GM12878 (cell line): Measurements from ENCODE around the gene FBXL14. TPM values are rescaled to one million over a fixed set of nuclear protein-coding genes. Genes with fewer than 3 reads are reported as not detected.

Source experiments
- ATAC-seq: fragments of 200-7000 bp; cut with Tn5 transposase; 3 replicates; pipeline ENCODE4 v1.9.1; 2020; ENCODE audit warnings: mild to moderate bottlenecking, moderate library complexity
- BruUV-seq: library from RNA; stranded (reverse); fragments of 400-500 nt; replicated peaks from 2 replicates; lab custom pipeline; 2021; lab: Mats Ljungman, UMichigan
- CTCF ChIA-PET: fragments of 300-600 bp; sonication (Branson Sonifier 250); formaldehyde crosslinking; extraction: SDS; loops from one replicate; lab custom pipeline; 2021; ENCODE audit warnings: inconsistent platforms; lab: Yijun Ruan, JAX
- POLR2A ChIA-PET: fragments of 350-600 bp; formaldehyde crosslinking; extraction: SDS; loops from one replicate; lab custom pipeline; 2021; ENCODE audit warnings: inconsistent platforms; lab: Charles Lee
- RAD21 ChIA-PET: fragments of 300-600 bp; sonication (Branson Sonifier 250); formaldehyde crosslinking; loops from one replicate; lab custom pipeline; 2023; ENCODE audit warnings: antibody characterized with exemption; ENCODE audit not compliant: unreplicated experiment; lab: Charles Lee
- SMC1A ChIA-PET: fragments of 300-600 bp; sonication (Branson Sonifier 250); formaldehyde crosslinking; loops from one replicate; lab custom pipeline; 2023; ENCODE audit not compliant: unreplicated experiment, uncharacterized antibody; lab: Charles Lee
- DNase-seq: peaks from one replicate; pipeline ENCODE4 v3.0.0-alpha.2; 2011; ENCODE audit warnings: low read depth, low spot score
- FAIRE-seq: peaks from 3 replicates; lab custom pipeline; 2011; peaks lifted over from hg19 to GRCh38; lab: Jason Lieb, UNC
- H2AFZ ChIP-seq: 2 replicates; pipeline ENCODE4 v1.6.0; 2011; ENCODE audit warnings: low read depth, low read length, control low read depth; ENCODE audit not compliant: control insufficient read depth
- H3K27ac ChIP-seq: 2 replicates; pipeline ENCODE4 v1.5.1; 2011; ENCODE audit warnings: control low read depth; ENCODE audit not compliant: control insufficient read depth, insufficient read depth
- H3K27me3 ChIP-seq, 2 experiments: replicated peaks in 1 of 2; 2 replicates each; pipeline versions ENCODE4 v1.6.0 to v1.6.1; 2011; ENCODE audit warnings: low read length in 1 of 2; ENCODE audit not compliant: control insufficient read depth in 2 of 2, insufficient read depth in 2 of 2
- H3K36me3 ChIP-seq, 2 experiments: 2 replicates each; pipeline ENCODE4 v1.5.1; 2011; ENCODE audit warnings: low read length in 1 of 2; ENCODE audit not compliant: control insufficient read depth in 2 of 2, insufficient read depth in 2 of 2
- H3K4me1 ChIP-seq: 2 replicates; pipeline ENCODE4 v1.6.1; 2011; ENCODE audit warnings: mild to moderate bottlenecking, low read length, moderate library complexity, mixed read lengths; ENCODE audit not compliant: control insufficient read depth, insufficient read depth
- H3K4me2 ChIP-seq: 2 replicates; pipeline ENCODE4 v1.6.0; 2011; ENCODE audit warnings: control low read depth; ENCODE audit not compliant: control insufficient read depth, insufficient read depth
- H3K4me3 ChIP-seq: fragments of 200-600 bp; sonication (generic); 2 replicates; pipeline ENCODE4 v1.5.1; 2016
- H3K79me2 ChIP-seq: 2 replicates; pipeline ENCODE4 v1.6.0; 2011; ENCODE audit warnings: low read length; ENCODE audit not compliant: control insufficient read depth, insufficient read depth
- H3K9ac ChIP-seq: 2 replicates; pipeline ENCODE4 v1.8.0; 2011; ENCODE audit warnings: low read length, control low read depth, mixed read lengths; ENCODE audit not compliant: control insufficient read depth, insufficient read depth
- H3K9me3 ChIP-seq: replicated peaks from 3 replicates; pipeline ENCODE4 v1.5.1; 2011; ENCODE audit warnings: mild to moderate bottlenecking, low read length; ENCODE audit not compliant: control insufficient read depth, insufficient read depth
- H4K20me1 ChIP-seq: 2 replicates; pipeline ENCODE4 v1.6.0; 2011; ENCODE audit not compliant: control insufficient read depth, insufficient read depth
- ATF3 ChIP-seq: IDR thresholded peaks from 2 replicates; pipeline ENCODE4 v1.6.1; 2011; ENCODE audit warnings: low read depth, mild to moderate bottlenecking, low read length, moderate library complexity, borderline replicate concordance; ENCODE audit errors: extremely low read depth
- CBX3 ChIP-seq: fragments of 200-600 bp; sonication (generic); IDR thresholded peaks from 2 replicates; pipeline ENCODE4 v1.6.1; 2016; ENCODE audit warnings: low read depth, borderline replicate concordance
- CTCF ChIP-seq, 3 experiments: IDR thresholded peaks in 2 of 3; conservative IDR thresholded peaks in 1 of 3; 2 replicates each; pipeline ENCODE4 v1.5.1; 2011; ENCODE audit warnings: low read depth in 3 of 3, low read length in 3 of 3, mild to moderate bottlenecking in 3 of 3, control low read depth in 2 of 3, moderate library complexity in 2 of 3, inconsistent platforms in 1 of 3, mixed read lengths in 1 of 3; ENCODE audit not compliant: control insufficient read depth in 2 of 3, insufficient read depth in 1 of 3; ENCODE audit errors: extremely low read depth in 1 of 3
- EP300 ChIP-seq, 2 experiments: fragments of 150-350 bp in 1 of 2; IDR thresholded peaks; 2 replicates each; pipeline ENCODE4 v1.6.1; 2011 to 2012; ENCODE audit warnings: low read depth in 2 of 2, low read length in 2 of 2, borderline replicate concordance in 1 of 2, improper control_type of control experiment in 1 of 2, inconsistent platforms in 1 of 2; ENCODE audit not compliant: control insufficient read depth in 1 of 2
- GABPA ChIP-seq: IDR thresholded peaks from 2 replicates; pipeline ENCODE4 v1.6.1; 2014; ENCODE audit warnings: antibody characterized with exemption, low read depth, mild to moderate bottlenecking, inconsistent platforms
- HDGF ChIP-seq: fragments of 450-650 bp; IDR thresholded peaks from 2 replicates; pipeline ENCODE4 v1.6.1; 2016; ENCODE audit warnings: antibody characterized with exemption
- IRF5 ChIP-seq: fragments of 450-650 bp; IDR thresholded peaks from 2 replicates; pipeline ENCODE4 v1.6.1; 2017; ENCODE audit warnings: borderline replicate concordance
- JUND ChIP-seq: IDR thresholded peaks from 2 replicates; pipeline ENCODE4 v1.6.1; 2012; ENCODE audit warnings: low read depth, mild to moderate bottlenecking, low read length, improper control_type of control experiment, moderate library complexity
- PML ChIP-seq: IDR thresholded peaks from 2 replicates; pipeline ENCODE4 v1.6.1; 2012; ENCODE audit warnings: low read length, inconsistent platforms
- RAD21 ChIP-seq: IDR thresholded peaks from 2 replicates; pipeline ENCODE4 v1.6.1; 2011; ENCODE audit warnings: mild to moderate bottlenecking, low read depth, low read length, moderate library complexity; ENCODE audit not compliant: insufficient read depth
- RUNX3 ChIP-seq: IDR thresholded peaks from 2 replicates; pipeline ENCODE4 v1.6.1; 2012; ENCODE audit warnings: low read length, inconsistent platforms
- SMC3 ChIP-seq: IDR thresholded peaks from 2 replicates; pipeline ENCODE4 v1.6.1; 2011; ENCODE audit warnings: low read length, improper control_type of control experiment, borderline replicate concordance
- WRNIP1 ChIP-seq: IDR thresholded peaks from 2 replicates; pipeline ENCODE4 v1.6.1; 2011; ENCODE audit warnings: low read depth, low read length, improper control_type of control experiment, borderline replicate concordance
- whole genome bisulfite sequencing: methylation state at CpG from one replicate; pipeline ENCODE4 v1.1.6; 2016; ENCODE audit warnings: low lambda C conversion rate; ENCODE audit not compliant: insufficient replicate concordance, insufficient coverage; ENCODE audit errors: missing lambda C conversion rate; 5-methylcytosine and 5-hydroxymethylcytosine counted together
- in situ Hi-C: fragments of 300-500 bp; cut with MboI; formaldehyde crosslinking; loops from 9 replicates; pipeline ENCODE4 v1.14.3; 2018; ENCODE audit warnings: mixed read lengths
- intact Hi-C: fragments of 100-400 bp; cut with micrococcal nuclease; formaldehyde crosslinking; loops from one replicate; pipeline ENCODE4 v1.14.2; 2022; ENCODE audit not compliant: unreplicated experiment
- polyA plus RNA-seq, 11 experiments: library from polyadenylated mRNA; depleted of rRNA in 4 of 11; unstranded in 6 of 11; stranded (reverse) in 5 of 11; fragments of >200 nt; fragmentation: Nextera tagmentation in 4 of 11; fragmentation: Illumina TruSeq in 1 of 11; extraction: Ambion mirVana in 4 of 11; extraction: Trizol in 1 of 11; gene quantifications; 1 replicate in 1 of 11; 2 replicates in 10 of 11; pipeline versions ENCODE4 v1.2.1 to v1.2.3, GENCODE V29; 2011 to 2016; ENCODE audit warnings: inconsistent platforms in 2 of 11, missing spikeins in 2 of 11, low read depth in 1 of 11
- total RNA-seq, 4 experiments: library from RNA; depleted of rRNA in 3 of 4; stranded (reverse); fragments of >200 nt in 3 of 4; fragmentation: Illumina TruSeq in 1 of 4; extraction: Trizol in 1 of 4; gene quantifications; 2 replicates each; pipeline versions ENCODE4 v1.2.1 to v1.2.3, GENCODE V29; 2013 to 2021
- TF ChIP-seq, protein P1 (sequence below): fragments of 450-650 bp; IDR thresholded peaks from 2 replicates; pipeline ENCODE4 v1.6.1; 2016; ENCODE audit warnings: mild to moderate bottlenecking
- TF ChIP-seq, protein P2 (sequence below): fragments of 450-650 bp; conservative IDR thresholded peaks from 2 replicates; pipeline ENCODE4 v1.6.1; 2017; ENCODE audit warnings: mild to moderate bottlenecking, moderate library complexity

FBXL14 gene
- total and polyA plus RNA-seq, 10 of the 15 experiments (the other 5 are each of a cell fraction or from before 2014, with no cell fraction given), result 0.44 to 19.0 (median 2.9) TPM

- intact Hi-C loops, result loop anchor here (1.0 to 5.0 kb wide), 2 partner anchors 66 to 400 kb away; no protein-coding TSS in a partner anchor
- ATAC-seq (peak; percentile 83), DNase-seq (no peak), FAIRE-seq (no peak)
- no peaks in the 10 kb centered on the region for H3K79me2 ChIP-seq
- H2AFZ ChIP-seq, result no peak overlapping the region
- no peaks in the 10 kb centered on the region for H3K27me3 ChIP-seq
- no peak overlapping the region for H3K27ac ChIP-seq
- no peak overlapping the region for H3K4me3 ChIP-seq
- BruUV-seq, result no TSS peak
- no peaks in the 10 kb centered on the region for H3K9me3 ChIP-seq
- H3K36me3 ChIP-seq, result no peaks in the 10 kb centered on the region
- POLR2A ChIA-PET, result interaction anchor here (0.7 kb wide), 1 partner anchor 83 kb away, joined by 3 read pairs; no protein-coding TSS in a partner anchor
- no peaks in the 10 kb centered on the region for H4K20me1 ChIP-seq
- CTCF ChIA-PET, result interaction anchor here (0.6 to 8.1 kb wide), 33 partner anchors 10 to 403 kb away, joined by 3 to 193 read pairs (median 4); no protein-coding TSS in a partner anchor
- 0% methylated on average over 2 of the region's 2 CpGs for WGBS
- H3K4me1 ChIP-seq, result no peaks in the 10 kb centered on the region
- SMC1A ChIA-PET, result interaction anchor here (0.7 to 4.4 kb wide), 24 partner anchors 14 to 399 kb away, joined by 3 to 88 read pairs (median 5); no protein-coding TSS in a partner anchor
- H3K9ac ChIP-seq, result no peak overlapping the region
- RAD21 ChIA-PET, result interaction anchor here (0.7 to 3.6 kb wide), 17 partner anchors 9 to 400 kb away, joined by 3 to 61 read pairs (median 4); no protein-coding TSS in a partner anchor
- H3K4me2 ChIP-seq, result no peak overlapping the region
- in situ Hi-C loops, result no loop called here
- no peak for TF ChIP-seq EP300 (IDR thresholded peaks at IDR 0.05; ENCODE audit: borderline replicate concordance in 1 of 2, control insufficient read depth in 1 of 2, low read depth in 2 of 2, low read length in 2 of 2)
- no peak for TF ChIP-seq HDGF
- no peak for TF ChIP-seq PML
- TF ChIP-seq, protein P1, sequence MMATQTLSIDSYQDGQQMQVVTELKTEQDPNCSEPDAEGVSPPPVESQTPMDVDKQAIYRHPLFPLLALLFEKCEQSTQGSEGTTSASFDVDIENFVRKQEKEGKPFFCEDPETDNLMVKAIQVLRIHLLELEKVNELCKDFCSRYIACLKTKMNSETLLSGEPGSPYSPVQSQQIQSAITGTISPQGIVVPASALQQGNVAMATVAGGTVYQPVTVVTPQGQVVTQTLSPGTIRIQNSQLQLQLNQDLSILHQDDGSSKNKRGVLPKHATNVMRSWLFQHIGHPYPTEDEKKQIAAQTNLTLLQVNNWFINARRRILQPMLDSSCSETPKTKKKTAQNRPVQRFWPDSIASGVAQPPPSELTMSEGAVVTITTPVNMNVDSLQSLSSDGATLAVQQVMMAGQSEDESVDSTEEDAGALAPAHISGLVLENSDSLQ, result no peak
- TF ChIP-seq RAD21, result peak; percentile 69
- peak; percentile 53; the same call in 1 of the 2 replicates for TF ChIP-seq SMC3
- TF ChIP-seq ATF3, result no peak
- TF ChIP-seq JUND, result no peak
- TF ChIP-seq RUNX3, result no peak
- no peak for TF ChIP-seq CBX3
- TF ChIP-seq, protein P2, sequence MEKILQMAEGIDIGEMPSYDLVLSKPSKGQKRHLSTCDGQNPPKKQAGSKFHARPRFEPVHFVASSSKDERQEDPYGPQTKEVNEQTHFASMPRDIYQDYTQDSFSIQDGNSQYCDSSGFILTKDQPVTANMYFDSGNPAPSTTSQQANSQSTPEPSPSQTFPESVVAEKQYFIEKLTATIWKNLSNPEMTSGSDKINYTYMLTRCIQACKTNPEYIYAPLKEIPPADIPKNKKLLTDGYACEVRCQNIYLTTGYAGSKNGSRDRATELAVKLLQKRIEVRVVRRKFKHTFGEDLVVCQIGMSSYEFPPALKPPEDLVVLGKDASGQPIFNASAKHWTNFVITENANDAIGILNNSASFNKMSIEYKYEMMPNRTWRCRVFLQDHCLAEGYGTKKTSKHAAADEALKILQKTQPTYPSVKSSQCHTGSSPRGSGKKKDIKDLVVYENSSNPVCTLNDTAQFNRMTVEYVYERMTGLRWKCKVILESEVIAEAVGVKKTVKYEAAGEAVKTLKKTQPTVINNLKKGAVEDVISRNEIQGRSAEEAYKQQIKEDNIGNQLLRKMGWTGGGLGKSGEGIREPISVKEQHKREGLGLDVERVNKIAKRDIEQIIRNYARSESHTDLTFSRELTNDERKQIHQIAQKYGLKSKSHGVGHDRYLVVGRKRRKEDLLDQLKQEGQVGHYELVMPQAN, result no peak
- TF ChIP-seq WRNIP1, result no peak
- TF ChIP-seq GABPA, result no peak
- TF ChIP-seq CTCF (IDR thresholded peaks at IDR 0.05 in 2 of 3, conservative IDR thresholded peaks at IDR 0.05 in 1 of 3; ENCODE audit: control insufficient read depth in 2 of 3, extremely low read depth in 1 of 3, insufficient read depth in 1 of 3, low read depth in 3 of 3, low read length in 3 of 3), result peak; percentile 50 to 78 (median 71)
- TF ChIP-seq IRF5, result no peak
Observed at GRCh38 chr12:1517007-1517406, 77.4 kb downstream of the FBXL14 start.
